RPMI8226 (cell line): ENCODE measurements around the gene ARHGAP8.
A peak's percentile ranks its signal among the peaks of the same experiment; 100 is the strongest.

ENCODE experiments used
- DNase-seq: peaks from one replicate; pipeline ENCODE4 v3.0.0-alpha.2; 2015

The ARHGAP8 gene

DNA sequence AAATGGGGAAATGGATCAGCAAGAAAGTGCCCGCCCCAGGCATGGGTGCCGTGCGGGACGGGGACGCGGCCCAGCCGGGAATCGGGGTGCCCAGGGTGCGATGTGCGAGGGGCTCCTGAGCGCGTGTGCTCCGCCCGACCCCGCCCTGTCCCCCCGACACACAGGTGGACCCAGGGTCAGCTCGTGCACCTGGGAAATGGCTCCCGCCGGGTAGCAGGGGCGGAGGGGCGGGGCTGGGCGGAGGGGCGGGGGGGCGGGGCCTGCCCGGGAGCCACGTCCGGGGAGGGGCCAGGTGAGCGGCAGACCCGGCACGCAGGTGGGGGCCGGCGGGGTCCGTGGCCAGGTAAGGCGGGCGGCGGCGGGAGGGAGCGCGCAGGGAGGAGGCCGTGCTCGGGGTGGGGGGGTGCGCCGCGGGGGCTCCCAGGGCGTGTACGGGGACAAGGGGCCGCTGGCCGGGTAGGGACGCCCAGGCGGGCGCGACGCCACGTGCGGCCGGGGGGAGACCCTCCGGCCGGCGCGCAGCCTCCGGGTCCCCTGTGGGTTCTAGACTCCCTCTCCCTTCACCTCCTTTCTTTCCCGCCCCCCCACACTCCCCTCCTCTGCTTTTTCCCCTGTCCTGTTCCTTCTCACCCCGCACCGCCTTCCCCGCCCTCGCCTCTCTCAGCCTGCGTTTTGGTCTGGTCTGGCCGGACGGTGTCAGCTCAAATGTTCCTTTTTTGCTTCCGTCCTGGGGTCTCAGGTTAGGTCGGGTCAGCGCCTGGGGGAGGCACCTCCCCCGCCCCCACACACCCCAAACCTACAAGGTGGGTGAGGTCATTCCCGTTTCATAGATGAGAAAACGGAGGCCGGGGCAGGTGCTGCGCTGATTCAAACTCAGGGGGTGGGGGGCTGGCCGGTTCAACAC lies at the start of gene ARHGAP8:
ARHGAP8 (plus strand) TSS at position 291 of the 904 bp plus-strand sequence. CDS start 33,953 bp downstream, outside the sequence.
- DNase-seq = peak; percentile 56

DNA sequence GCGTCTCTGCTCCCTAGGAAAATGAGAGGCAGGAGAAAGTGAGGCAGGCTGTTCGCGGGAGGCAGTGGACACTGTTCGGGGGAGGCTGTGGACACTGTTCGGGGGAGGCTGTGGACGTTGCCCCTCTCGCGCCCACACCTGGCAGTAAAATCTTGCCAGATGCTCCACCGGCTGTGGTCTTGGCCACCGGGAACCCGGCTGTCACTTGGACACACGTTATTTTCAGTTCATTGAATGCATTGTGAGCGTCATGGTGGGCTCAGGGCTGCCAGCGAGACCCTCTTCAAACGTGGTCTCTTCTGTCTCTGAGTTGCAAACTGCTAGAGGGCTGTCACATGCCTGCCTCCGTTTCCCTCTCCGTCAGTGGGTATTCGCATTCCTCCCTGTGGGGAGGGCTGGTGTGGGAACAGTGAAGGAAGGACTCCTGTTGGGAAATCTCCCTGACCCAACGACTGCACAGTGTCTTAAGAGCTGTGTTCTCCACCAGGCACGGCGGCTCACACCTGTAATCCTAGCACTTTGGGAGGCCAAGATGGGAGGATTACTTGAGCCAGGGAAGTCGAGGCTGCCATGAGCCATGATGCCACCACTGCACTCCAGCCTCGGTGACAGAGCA lies 49.0 kb upstream of the ARHGAP8 start:
- no peak for DNase-seq

DNA sequence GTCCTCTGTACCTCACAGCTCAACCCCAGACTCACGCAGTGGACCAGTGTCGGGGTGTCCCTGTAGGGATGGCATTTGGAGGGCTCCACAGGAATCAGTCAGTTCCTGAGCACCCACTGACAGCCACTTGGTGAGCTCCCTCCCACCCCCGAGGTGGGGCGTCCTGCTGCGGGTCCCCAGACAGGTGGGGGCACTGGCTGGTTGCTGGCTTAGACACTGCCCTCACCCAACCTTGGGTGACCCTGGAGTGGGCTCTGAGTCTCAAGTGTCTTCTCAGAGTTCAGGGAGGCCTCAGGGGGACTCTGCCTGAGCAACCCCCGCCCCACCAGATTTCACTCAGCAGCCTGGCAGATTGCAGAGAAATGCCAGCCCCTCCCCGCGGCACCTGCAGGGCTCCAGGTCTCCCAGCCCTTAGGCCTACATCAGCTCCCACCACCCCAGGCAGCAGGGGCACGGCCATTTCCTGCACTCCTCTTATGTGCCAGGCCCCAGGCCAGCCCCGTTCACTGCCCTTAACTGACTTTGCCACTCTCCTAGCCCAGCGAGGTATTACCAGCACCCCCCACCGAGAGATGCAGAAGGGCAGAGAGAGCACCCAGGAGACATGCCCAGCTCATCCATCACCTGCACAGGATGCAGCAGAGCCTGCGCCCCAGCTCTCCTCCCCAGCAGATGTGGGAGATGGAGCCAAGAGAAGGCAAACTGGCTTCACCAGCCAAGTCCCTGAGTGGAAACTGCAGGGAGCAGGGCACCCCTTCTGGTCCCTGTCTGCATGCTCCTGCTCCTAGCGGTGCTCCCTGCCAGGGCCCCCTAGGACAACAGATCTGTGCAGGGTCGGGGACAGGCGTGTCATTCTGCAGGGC lies 48.0 kb upstream of the ARHGAP8 start:
- DNase-seq = no peak

DNA sequence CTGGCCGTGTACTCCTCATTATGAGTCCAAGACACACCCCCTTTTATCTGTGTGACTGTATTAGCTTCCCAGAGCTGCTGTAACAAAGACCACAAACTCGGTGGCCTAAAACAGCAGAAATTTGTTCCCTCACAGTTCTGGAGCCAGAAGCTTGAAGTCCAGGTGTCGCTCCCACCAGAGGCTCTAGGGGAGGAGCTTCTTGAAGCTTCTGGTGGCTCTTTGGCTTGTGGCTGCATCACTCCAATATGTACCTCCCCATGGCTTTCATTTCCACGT lies 47.4 kb upstream of the ARHGAP8 start:
- DNase-seq = no peak

DNA sequence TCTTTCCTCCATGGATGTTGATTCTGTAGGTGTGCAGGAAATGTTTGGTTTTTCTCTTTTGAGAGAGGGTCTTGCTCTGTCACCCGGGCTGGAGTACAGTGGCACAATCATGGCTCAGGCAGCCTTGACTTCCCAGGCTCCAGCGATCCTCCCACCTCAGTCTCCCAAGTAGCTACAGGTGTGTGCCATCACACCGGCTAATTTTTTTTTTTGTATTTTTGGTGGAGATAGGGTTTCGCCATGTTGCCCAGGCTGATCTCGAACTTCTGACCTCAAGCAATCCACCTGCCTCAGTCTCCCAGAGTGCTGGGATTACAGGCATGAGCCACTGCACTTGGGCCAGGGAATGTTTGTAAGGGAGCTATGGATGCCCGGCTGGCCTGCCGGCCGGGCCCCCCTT lies 45.9 kb upstream of the ARHGAP8 start:
- no peak for DNase-seq

DNA sequence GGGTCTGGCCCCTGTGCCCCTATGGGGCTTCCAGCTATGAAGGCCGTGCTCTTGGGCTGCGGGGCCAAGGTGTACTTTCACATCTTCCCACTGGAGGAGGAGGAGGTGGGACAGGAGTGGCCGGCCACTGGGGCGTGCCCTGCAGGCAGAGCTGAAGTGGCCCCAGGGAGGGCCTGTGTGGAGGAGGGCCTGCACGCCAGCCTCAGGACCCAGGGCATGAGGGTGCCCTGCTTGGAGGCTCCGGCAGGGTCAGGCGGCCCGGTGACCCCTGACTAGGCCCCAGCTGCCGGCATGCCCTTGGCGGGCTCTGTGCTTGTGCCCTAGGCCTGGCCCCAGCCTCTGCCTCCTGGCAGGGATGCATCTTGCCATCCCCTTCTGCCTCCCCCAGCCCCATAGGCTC lies 45.2 kb upstream of the ARHGAP8 start:
- DNase-seq = no peak

DNA sequence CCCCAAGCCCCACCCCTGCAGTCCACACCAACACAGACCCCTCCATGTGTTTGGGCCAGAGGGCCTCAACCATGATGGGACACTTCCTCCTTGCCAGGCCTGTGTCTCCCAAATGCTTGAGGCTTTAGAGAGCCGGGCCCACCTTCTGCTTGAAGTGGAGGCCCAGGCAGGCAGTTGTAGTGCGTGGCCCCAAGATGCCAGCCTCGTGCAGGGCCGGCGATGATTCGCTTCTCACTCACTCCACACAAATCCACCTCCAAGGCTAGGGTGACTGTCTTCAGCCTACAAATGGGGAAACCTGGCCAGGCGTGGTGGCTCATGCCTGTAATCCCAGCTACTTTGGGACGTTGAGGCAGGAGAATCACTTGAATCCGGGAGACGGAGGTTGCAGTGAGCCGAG lies 44.6 kb upstream of the ARHGAP8 start:
- DNase-seq = no peak

DNA sequence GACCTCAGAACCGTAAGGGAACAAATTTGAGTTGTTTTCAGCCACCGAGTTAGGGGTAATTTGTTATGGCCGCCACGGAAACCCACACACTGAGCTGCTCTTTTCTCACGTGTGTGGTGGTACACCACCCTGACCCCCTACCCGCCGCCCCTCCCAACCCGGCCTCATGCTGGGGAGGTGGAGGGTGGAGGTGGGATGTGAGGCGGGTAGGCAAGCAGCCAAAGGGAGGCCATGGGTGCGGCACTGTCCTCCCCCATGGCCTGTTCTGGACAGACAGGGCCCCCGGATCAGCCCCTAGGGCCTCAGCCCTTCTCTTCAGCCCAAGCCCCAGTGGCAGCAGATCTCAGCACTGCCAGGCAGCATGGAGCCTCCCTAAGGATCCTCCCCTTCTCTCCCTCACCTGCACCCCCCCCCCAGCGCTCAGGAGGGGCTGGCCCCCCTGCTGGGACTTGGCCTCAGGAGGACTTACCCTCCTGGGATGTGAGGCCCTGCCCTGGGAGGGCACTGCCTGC lies 42.4 kb upstream of the ARHGAP8 start:
- DNase-seq = no peak

DNA sequence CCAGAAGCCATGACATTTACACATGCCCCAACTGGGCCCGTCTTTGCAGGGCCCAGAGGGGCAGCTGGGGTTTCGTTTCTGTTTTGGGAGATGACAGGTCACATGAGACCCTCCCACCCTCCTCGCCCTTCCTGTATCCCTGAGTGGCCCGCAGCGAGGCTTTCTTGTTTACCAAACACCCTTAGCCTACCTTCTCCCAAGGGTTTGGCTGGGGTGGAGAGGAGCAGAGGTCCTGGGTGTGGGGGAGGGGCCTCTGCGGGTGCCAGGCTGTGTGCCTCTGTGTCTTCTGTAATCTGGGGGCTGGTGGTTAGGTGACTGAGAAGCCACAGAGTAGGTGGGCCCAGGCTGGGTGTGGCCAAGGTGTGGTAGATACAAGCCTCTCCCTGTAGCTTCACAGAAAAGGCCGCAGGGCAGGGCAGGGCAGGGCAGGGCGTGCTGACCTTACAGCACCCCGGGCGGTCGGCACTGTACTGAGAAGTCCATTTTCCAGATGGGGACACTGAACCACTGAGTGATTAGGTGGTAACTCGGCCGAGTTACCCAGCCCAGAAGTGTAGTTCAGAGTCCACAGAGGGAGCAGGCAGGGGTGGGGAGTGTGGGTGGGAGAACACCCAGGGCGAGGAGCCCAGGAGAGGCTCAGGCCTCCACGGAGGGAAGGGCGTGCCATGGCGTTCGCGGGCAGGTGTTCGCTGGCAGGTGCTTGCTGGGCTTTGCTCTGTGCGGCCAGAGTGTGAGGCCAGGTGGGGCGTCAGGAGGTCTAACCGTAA lies 41.7 kb upstream of the ARHGAP8 start:
- peak; percentile 78 for DNase-seq

DNA sequence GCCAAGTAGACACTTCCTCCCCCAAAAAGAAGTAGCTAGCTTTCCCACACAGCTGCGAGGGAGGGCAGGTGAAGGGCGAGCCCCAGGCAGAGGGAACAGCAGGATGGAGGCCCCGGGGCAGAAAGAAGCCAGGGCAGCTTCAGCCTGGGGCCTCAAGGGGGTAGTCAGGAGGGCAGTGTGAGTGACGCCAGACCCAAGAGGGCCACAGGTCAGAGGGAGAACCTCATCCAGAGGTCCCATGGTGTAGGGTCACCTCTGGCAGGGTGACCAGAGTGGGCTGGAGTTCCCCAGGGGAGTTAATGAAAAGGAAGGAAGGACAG lies 41.2 kb upstream of the ARHGAP8 start:
- no peak for DNase-seq

DNA sequence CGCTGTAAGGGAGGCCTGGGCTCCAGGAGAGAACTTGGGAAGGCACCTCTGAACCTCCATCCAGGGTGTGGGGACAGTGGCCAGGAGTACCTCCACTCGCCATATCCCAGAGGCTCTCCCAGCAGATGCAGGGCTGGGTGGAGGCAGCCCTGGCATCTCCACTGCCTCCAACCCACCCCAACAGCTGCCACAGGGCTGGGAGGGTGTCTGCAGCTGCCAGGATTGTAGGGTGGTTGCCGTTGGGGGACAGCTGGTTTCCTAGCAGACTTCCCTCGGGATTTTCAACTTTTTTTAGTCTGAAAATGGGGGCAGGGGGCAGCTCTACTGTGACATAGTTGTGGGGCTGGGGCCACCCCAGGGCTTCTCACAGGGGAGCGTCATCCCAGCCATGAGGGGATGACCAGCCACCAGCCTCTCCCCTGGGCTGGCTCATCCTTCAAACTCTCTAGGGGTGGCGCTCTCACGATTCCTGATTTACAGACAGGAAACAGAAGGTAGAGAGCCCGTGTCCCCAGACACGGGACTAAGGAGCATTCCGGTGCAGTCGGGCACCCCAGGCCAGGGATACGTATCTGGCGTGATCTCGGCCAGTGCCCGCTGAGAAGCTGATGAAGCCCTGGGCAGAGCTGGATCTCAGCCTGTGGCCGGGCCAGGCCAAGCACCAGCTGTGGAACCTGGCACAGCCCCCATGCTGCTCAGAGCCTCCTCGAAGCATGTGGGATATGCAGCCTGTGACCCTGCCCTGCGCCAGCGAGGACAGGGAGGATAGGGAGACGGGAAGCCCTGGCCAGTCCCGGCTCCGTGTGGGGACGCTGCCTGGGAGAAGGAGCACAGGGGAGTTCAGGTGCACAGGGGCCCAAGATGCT lies 40.5 kb upstream of the ARHGAP8 start:
- DNase-seq = no peak

DNA sequence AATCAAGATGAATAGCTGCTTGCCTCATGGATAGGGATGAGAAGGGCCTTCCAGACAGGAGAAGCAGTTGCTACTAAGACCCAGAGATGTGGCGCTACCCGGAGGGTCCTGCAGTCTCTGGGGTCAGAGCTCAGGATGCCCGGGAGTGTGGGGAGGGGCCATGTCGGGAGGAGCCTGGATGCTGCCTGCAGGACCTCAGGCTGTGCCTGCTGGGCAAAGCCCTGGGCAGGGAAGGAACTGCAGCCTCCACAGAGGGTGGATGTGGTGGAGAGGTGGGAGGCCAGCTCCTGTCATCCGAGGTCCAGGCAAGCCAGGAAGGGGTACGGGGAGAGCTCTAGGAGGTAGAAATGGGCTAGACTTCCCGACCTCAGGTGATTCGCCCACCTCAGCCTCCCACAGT lies 39.4 kb upstream of the ARHGAP8 start:
- no peak for DNase-seq

DNA sequence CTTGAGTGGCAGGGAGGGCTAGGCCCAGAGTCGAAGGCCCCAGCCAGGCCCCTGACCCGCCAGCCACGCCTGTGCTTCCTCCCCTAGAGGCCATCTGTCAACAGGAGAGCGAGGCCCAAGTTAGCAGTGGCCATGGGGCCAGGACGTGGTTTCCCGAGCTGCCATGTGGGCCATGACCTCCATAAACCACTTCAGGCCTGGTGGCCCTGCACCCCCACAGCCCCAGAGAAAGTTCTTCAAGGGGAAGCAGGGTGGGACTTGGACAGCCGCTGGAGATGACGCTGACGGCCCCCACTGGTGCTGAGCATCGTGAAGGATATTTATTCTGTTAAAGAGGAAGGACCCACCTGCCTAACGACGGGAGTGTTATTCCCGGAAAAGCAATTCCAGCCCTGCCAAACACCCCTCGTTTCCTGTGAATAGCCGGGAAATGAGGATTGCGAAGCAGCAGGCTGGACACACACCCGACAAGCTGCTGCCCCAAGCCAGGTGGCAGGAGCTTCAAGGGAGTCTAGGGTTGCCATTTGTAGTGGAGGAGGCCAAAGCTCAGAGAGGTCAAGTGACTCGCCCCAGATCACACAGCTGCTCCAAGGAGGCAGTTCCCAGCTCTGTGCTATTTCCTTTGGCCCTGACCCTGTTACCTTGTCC lies 37.5 kb upstream of the ARHGAP8 start:
- no peak for DNase-seq

DNA sequence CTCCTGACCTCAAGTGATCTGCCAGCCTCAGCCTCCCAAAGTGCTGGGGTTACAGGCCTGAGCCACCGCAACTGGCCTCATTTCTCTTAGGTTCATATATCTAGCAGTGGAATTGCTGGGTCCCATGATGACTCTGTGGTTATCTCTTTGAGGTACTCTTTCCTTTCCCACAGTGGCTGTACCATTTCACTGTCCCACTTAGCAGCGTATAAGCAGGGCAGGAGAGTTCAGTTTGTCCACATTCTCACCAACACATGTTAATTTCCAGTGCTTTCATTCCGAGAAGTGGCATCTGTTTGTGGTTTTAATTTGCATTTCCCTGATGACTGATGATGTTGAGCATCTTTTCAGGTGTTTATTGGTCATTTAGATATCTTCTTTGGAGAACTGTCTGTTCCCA lies 34.0 kb upstream of the ARHGAP8 start:
- DNase-seq = no peak

DNA sequence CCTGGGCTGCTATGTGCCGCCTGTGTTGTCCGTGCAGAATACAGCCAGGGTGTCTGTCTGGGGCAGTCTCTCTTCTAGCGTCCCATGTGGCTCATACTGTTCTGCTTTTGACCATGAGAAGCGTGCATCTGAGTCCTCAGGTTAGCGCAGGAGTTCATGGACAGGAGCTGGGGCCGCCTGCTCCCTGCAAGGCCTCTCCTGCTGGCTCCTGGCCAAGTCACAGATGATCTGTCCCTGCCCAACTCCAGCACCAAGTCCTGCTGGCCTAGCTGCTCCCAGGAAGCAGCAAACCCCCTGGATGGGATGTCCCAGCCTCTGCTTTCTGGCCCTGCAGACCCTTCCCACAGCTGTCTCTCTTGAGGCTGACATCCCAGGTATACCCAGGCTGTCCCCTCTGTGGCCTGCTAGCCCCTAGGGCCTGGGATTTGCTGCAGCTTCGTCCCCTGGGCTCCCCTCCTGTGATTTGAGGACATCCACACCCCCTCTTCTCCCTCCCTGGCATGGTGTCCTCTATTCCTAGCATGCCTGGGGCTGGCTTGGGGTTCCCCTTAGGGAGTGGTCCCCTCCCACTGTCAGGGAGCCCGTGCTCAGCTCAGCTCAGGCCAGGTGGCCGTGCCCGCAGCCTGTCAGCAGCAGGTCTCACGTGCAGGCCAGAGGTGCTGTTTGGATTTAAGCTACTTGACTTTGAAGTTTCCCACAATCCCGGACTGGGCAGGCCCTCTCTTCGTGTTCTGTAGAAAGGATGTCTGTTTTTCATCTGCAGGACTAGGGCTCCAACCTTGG lies 32.6 kb upstream of the ARHGAP8 start:
- no peak for DNase-seq

DNA sequence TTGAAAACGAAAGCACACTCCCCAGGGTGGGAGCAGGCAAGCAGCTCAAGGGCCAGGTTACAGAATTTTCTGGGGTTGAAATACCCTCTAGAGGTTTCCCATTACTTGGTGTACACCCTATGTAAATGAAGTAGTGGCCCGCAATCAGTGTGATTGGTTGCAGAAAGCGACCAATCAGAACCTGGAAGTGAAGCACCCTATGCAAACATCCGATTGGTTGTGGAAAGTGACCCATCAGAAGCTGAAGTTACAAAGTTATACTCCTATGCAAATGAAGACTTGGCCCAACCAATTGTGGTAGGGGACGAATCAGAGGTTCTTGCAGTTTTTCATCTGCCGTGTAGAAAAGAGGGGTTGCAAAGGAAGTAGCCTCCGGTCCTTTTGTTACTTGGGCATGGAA lies 31.2 kb upstream of the ARHGAP8 start:
- DNase-seq = no peak

DNA sequence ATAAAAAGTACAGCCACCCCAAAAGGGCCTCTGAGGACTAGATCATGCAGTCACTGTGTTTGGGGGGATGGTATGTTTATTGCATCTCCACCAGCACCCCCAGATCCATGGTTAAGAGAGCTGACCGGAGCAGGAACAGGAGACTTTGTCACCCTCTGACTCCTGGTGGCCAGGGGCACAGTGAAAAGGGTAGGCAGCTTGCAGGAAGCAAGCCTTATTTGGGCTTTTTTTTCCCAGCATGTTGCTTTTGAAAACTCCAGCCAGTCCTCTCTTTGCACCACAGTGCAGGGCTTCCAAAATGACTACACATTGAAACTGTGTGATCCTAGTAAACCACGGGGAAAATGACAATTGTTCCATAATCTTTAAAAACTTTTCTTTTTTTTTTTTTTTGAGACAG lies 29.8 kb upstream of the ARHGAP8 start:
- DNase-seq = no peak

DNA sequence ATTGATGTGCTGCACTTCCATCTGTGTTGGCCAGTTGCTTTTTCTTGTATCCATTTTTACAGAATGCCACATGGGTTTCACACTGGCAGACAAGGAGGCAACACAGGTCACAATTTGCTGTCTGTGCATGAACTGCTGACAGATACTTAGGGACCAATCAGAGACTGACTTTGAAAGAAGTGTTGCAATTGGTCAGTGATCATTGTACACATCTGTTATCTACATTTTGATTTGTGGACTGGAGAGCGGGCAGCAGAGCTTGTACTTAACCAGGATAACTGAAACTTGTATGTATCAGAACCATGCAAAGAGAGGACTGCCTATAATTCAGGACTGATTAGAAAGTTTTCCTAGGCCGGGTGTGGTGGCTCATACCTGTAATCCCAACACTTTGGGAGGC lies 28.6 kb upstream of the ARHGAP8 start:
- peak; percentile 54 for DNase-seq

DNA sequence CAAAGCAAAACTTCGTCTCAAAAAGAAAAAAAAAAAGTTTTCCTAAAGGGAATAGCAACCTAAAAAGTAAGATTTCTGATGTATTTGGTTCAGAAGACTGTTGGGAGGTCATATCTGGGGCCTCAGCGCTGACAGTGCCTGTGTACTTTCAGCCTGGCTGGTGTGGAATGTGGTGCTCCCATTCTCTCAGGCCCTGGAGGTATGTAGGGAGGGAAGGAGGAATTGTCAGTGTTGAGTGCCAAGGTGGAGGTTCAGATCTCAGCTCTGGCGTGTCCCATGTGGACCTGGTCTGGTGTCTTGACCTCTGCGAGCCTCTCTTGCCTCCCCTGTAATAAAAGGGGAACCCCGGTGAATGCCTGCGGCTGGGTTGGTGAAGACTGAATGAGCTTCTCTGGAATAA lies 28.0 kb upstream of the ARHGAP8 start:
- no peak for DNase-seq

DNA sequence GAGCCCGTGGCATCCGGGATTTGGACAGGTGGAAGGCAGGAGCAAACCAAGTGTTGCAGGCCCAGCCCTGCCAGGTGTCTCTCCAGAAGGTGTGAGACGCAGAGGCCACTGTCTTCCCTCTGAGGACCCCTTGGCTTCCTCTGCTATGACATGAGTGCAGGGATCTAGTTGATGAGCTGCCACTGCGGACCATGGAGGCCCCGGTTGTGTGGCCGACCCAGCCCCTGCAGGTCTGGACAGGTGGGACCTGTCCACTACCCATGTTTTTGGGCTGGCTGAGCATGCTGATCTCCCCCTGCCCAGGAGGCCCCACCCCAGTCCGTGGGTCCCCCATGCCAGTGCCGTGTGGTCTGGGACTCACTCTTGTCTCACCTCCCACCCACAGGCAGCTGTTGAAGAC lies 27.5 kb upstream of the ARHGAP8 start:
- DNase-seq = no peak

DNA sequence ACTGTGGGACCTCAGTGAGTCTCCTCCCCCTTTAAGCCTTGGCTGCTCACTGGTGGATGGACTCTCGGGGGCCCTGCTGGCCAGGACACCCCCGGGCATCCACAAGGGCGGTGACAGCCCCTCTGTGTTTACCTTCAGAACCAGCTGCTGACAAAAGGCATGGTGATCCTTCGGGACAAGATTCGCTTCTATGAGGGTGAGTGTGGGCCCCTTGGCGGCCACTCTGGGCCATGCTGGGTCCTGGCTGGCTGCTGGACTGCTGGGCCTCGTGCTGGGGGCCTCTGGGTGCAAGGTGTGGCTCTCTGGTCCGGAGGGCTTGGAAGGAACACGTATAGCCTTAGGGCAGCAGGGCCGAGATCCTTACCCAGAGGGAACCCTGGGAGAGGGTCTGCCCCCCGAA lies 25.9 kb upstream of the ARHGAP8 start:
- no peak for DNase-seq
